ENCODE results near the gene ADGRV1.

DNA sequence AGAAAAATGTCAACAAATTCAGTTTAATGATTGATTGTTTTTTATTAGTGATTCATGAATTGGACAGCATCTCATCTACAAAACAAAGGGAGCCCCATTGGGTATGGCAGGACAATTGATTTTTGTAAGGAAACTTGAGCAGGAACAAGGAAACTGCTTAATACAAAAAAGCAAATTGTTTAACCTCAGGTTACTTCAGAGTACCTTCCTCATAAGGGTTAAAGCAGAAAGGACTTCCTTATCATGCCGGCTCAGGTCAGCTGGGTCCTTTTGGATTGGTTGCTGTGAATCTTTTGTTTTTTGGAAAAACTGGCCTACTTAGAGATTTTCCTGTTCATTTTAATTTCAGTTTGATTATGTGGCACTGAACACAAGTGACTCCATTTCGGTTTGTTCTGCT lies 612.7 kb downstream of the ADGRV1 start:
- TF ChIP-seq CTCF (IDR thresholded peaks at IDR 0.05) (no peak), POLR2A (IDR thresholded peaks at IDR 0.05) (no peak)
